Measurements from ENCODE around the gene UGT1A1. TPM values are rescaled to one million over a fixed set of nuclear protein-coding genes. Genes with fewer than 3 reads are reported as not detected.
"Not testable (repeated sequence)": the region's sequence is repeated elsewhere in the genome, so short reads cannot be mapped to it uniquely, and the experiment has no call there.

Gene UGT1A1
- not detected for total RNA-seq

DNA sequence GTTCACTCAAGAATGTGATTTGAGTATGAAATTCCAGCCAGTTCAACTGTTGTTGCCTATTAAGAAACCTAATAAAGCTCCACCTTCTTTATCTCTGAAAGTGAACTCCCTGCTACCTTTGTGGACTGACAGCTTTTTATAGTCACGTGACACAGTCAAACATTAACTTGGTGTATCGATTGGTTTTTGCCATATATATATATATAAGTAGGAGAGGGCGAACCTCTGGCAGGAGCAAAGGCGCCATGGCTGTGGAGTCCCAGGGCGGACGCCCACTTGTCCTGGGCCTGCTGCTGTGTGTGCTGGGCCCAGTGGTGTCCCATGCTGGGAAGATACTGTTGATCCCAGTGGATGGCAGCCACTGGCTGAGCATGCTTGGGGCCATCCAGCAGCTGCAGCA is at the start of gene UGT1A1:
Gene UGT1A1, plus strand, starts transcription at position 228 of the 400 bp plus-strand sequence. Its CDS starts 18 bp downstream, at position 246.
- Mint-ChIP-seq H3K4me3 (no peak within 1 kb of the TSS), H3K4me1 (ENCODE audit: low read depth) (no peaks in the 10 kb centered on the region), H3K27me3 (ENCODE audit: low read depth) (peaks cover 16% of the 10 kb centered on the region), H3K9me3 (no peaks in the 10 kb centered on the region), H3K36me3 (ENCODE audit: insufficient read depth) (no peaks in the 10 kb centered on the region)
- DNase-seq (no peak), ATAC-seq (no peak)

DNA sequence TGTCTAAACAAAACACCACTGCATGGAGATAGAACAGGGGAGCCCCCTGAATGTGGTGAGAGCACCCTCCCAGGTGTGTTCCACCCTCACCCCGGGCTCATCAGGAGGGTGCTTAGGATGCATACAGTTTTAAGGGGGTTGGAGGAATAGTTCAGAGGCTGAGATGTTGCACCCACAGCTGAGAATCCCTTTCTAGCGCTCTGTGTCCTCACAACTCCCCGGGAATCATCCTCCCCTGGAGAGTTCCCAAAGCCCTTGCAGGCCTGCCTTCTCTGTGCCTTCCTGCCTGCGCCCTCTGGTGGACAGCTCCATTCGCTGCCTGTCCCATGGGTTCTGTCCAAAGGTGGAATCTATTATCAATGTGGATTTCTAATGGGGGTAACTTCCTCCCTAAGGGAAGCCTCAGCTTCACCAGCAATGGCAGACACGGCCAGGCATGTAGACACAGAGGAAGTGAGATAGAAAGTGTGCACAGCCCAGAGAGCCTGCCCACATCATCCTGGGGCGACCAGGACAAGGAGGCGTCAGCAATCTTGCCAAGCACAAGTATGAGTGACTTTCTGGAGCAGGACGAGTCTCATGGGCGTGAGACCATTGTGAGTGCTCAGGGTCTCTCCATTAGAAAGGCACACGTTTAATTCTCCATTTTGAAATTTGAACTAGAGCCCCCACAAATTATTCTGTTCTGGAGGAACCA is 48.6 kb upstream of the UGT1A1 start:
- Mint-ChIP-seq H3K4me3 (no peak overlapping the region), H3K27me3 (ENCODE audit: low read depth) (peaks cover 19% of the 10 kb centered on the region), H3K36me3 (ENCODE audit: insufficient read depth) (no peaks in the 10 kb centered on the region), H3K4me1 (ENCODE audit: low read depth) (no peaks in the 10 kb centered on the region), H3K9me3 (no peaks in the 10 kb centered on the region)
- DNase-seq (peak; percentile 56), ATAC-seq (peak in 1 of 2 donors; percentile 76)

DNA sequence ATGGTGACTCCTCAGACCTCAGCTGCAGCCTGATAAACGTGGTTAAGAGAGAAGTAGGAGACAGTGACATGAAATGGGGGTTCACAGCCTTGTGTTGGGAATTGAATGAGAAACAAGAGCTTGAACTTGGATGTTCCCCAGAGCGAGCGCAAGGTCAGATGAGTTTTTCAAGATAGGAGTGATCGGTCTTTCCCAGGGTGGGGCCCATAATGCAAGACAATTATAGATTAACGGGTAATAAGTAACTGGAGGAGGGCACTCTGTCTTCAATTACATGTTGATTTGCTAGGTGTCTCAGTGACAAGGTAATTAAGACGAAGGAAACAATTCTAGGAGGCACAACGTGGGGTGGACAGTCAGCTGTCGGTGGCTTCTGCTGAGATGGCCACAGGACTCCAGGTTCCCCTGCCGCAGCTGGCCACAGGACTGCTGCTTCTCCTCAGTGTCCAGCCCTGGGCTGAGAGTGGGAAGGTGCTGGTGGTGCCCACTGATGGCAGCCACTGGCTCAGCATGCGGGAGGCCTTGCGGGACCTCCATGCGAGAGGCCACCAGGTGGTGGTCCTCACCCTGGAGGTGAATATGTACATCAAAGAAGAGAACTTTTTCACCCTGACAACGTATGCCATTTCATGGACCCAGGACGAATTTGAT is 47.3 kb upstream of the UGT1A1 start, which contains the start of gene UGT1A5:
Gene UGT1A5, plus strand, starts transcription at position 297 of the 651 bp plus-strand sequence. Its CDS starts 85 bp downstream, at position 382.
- Mint-ChIP-seq H3K4me1 (ENCODE audit: low read depth) (no peaks in the 10 kb centered on the region), H3K27me3 (ENCODE audit: low read depth) (peaks cover 21% of the 10 kb centered on the region)

DNA sequence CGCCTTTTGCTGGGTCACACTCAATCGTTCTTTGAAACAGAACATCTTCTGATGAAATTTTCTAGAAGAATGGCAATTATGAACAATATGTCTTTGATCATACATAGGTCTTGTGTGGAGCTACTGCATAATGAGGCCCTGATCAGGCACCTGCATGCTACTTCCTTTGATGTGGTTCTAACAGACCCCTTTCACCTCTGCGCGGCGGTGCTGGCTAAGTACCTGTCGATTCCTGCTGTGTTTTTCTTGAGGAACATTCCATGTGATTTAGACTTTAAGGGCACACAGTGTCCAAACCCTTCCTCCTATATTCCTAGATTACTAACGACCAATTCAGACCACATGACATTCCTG is 46.8 kb upstream of the UGT1A1 start:
- DNase-seq (no peak), ATAC-seq (no peak)
- H3K9me3 Mint-ChIP-seq, result no peaks in the 10 kb centered on the region
- H3K4me3 Mint-ChIP-seq, result no peak overlapping the region
- no peaks in the 10 kb centered on the region for H3K36me3 Mint-ChIP-seq (ENCODE audit: insufficient read depth)
- H3K27me3 Mint-ChIP-seq (ENCODE audit: low read depth), result peaks cover 24% of the 10 kb centered on the region
- H3K4me1 Mint-ChIP-seq (ENCODE audit: low read depth), result no peaks in the 10 kb centered on the region

More for the DNA sequence above, 47.3 kb upstream of the UGT1A1 start, which contains the start of gene UGT1A5:
- no peak within 1 kb of the TSS for H3K4me3 Mint-ChIP-seq
- no peaks in the 10 kb centered on the region for H3K9me3 Mint-ChIP-seq
- DNase-seq (no peak), ATAC-seq (no peak)
- H3K36me3 Mint-ChIP-seq (ENCODE audit: insufficient read depth), result no peaks in the 10 kb centered on the region

DNA sequence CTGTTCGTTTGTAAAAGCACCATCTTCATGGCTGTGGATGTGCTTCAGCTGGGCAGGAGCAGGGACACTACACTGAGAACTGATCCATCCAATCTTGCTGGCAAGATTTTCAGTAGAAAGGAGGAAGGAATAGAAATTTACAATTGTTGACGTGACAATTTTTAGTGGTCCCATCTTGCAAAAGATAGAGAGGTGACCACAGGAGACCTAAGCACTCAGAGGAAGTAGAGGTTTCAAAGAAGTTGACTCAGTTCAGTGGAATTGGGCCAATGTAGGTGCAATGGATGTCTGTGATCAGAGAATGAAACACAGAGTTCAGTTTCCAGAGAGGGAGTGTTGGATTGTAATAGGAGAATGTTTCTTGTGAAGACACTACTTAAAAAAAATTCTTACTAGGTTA is 45.9 kb upstream of the UGT1A1 start:
- no peak for ATAC-seq
- H3K4me1 Mint-ChIP-seq (ENCODE audit: low read depth), result no peaks in the 10 kb centered on the region
- no peaks in the 10 kb centered on the region for H3K9me3 Mint-ChIP-seq
- no peaks in the 10 kb centered on the region for H3K36me3 Mint-ChIP-seq (ENCODE audit: insufficient read depth)
- H3K4me3 Mint-ChIP-seq, result no peak overlapping the region
- H3K27me3 Mint-ChIP-seq (ENCODE audit: low read depth), result peaks cover 30% of the 10 kb centered on the region
- no peak for DNase-seq

DNA sequence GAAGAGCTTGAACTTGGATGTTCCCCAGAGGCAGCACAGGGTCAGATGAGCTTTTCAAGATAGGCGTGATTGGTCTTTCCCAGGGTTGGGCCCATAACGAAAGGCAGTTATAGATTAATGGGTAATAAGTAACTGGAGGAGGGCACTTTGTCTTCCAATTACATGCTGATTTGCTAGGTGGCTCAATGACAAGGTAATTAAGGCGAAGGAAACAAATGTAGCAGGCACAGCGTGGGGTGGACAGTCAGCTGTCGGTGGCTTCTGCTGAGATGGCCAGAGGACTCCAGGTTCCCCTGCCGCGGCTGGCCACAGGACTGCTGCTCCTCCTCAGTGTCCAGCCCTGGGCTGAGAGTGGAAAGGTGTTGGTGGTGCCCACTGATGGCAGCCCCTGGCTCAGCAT is 41.5 kb upstream of the UGT1A1 start, which contains the start of gene UGT1A4:
Gene UGT1A4, plus strand, starts transcription at position 185 of the 400 bp plus-strand sequence. Its CDS starts 85 bp downstream, at position 270.
- Mint-ChIP-seq H3K36me3 (ENCODE audit: insufficient read depth) (no peaks in the 10 kb centered on the region), H3K27me3 (ENCODE audit: low read depth) (peaks cover 34% of the 10 kb centered on the region)
- no peak for DNase-seq

DNA sequence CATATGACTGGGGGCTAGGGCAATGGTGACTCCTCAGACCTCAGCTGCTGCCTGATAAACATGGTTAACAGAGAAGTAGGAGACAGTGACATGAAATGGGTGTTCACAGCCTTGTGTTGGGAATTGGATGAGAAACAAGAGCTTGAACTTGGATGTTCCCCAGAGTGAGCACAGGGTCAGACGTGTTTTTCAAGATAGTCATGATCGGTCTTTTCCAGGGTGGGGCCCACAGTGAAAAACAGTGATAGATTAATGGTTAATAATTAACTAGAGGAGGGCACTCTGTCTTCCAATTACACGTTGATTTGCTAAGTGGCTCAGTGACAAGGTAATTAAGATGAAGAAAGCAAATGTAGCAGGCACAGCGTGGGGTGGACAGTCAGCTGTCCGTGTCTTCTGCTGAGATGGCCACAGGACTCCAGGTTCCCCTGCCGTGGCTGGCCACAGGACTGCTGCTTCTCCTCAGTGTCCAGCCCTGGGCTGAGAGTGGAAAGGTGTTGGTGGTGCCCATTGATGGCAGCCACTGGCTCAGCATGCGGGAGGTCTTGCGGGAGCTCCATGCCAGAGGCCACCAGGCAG is 31.3 kb upstream of the UGT1A1 start, which contains the start of gene UGT1A3:
Gene UGT1A3, plus strand, starts transcription at position 320 of the 579 bp plus-strand sequence. Its CDS starts 85 bp downstream, at position 405.
- ATAC-seq (no peak), DNase-seq (no peak)
- no peak within 1 kb of the TSS for H3K4me3 Mint-ChIP-seq
- no peaks in the 10 kb centered on the region for H3K4me1 Mint-ChIP-seq (ENCODE audit: low read depth)
- H3K36me3 Mint-ChIP-seq (ENCODE audit: insufficient read depth), result no peaks in the 10 kb centered on the region
- peaks cover 10% of the 10 kb centered on the region for H3K27me3 Mint-ChIP-seq (ENCODE audit: low read depth)
- no peaks in the 10 kb centered on the region for H3K9me3 Mint-ChIP-seq

More for the DNA sequence above, 41.5 kb upstream of the UGT1A1 start, which contains the start of gene UGT1A4:
- Mint-ChIP-seq H3K4me3 (no peak within 1 kb of the TSS), H3K4me1 (ENCODE audit: low read depth) (no peaks in the 10 kb centered on the region), H3K9me3 (no peaks in the 10 kb centered on the region)
- no peak for ATAC-seq

DNA sequence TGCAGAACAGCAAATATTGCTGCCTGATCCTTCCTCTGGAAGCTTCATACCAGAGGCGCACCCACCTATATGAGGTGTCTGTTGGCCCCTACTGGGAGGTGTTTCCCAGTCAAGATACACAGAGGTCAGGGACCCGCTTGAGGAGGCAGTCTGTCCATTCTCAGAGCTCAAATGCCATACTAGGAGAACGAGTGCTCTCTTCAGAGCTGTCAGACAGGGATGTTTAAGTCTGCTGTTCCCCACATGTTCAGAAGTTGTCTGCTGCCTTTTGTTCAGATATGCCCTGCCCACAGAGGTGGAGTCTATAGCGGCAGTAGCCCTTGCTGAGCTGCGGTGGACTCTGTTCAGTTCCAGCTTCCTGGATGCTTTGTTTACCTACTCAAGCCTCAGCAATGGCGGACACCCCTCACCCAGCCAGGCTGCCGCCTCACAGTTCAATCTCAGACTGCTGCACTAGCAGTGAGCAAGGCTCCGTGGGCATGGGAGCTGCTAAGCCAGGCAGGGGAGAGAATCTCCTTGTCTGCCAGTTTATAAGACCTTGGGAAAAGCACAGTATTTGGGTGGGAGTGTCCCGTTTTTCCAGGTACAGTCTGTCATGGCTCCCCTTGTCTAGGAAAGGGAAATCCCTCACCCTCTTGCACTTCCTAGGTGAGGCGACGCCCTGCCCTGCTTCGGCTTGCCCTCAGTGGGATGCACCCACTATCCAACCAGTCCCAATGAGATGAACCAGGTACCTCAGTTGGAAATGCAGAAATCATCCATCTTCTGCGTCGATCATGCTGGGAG is 23.0 kb upstream of the UGT1A1 start:
- not testable (repeated sequence) for H3K4me3 Mint-ChIP-seq; ATAC-seq; DNase-seq; H3K4me1 Mint-ChIP-seq (ENCODE audit: low read depth); H3K36me3 Mint-ChIP-seq (ENCODE audit: insufficient read depth); H3K9me3 Mint-ChIP-seq
- peaks cover 38% of the 10 kb centered on the region for H3K27me3 Mint-ChIP-seq (ENCODE audit: low read depth)

DNA sequence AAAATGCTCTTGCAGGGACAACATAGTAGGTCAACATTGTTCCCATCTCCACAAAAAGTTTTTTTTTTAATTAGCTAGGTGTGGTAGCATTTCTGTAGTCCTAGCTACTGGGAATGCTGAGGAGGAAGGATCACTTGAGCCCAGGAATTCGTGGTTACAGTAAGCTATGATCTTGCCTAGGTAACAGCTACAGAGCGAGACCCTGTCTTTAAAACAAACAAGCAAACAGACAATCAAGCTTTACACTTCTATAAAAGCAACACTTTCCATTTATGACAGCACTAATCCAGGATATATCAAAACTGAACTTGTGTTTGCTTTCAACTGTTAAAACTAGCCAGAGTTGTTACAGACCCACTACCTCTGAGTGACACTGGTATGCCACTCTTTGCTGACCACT is 19.2 kb upstream of the UGT1A1 start:
- no peaks in the 10 kb centered on the region for H3K36me3 Mint-ChIP-seq (ENCODE audit: insufficient read depth)
- ATAC-seq (no peak), DNase-seq (no peak)
- H3K27me3 Mint-ChIP-seq (ENCODE audit: low read depth), result peaks cover 30% of the 10 kb centered on the region
- no peaks in the 10 kb centered on the region for H3K4me1 Mint-ChIP-seq (ENCODE audit: low read depth)
- H3K9me3 Mint-ChIP-seq, result no peaks in the 10 kb centered on the region
- H3K4me3 Mint-ChIP-seq, result no peak overlapping the region

DNA sequence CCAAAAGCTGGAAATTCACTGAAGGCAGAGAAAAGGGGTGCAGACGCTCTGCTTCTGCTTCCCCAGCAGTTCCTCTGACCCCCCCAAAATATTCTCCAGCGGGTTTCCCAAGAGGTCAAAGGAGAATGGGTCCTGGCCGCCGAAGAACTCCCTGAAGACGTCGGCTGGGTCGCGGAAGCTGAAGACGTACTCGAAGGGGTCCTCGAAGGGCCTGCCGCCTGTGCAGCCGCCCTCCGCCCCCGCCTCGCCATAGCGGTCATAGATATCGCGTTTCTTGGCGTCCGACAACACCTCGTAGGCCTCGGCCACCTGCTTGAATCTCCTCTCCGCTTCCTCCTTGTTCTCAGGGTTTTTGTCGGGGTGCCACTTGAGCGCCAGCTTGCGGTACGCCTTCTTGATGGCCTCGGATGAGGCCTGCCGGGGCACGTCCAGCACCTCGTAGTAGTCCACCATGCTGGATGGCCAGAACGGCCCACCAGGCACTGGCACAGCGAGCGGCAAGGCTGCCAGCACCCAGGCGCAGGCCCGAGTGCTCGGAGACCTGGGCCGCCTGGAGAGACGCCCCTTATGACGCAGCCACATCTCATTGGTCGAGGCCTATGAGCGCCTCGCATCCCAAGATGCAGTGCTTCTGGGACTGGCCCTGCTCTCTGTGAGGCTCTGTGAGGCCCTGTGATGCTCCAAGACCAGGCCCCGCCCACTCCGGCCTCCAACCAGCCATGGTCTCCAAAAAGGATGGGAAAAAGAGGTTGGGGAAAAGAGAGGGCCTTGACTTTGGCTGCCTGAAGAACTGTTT is 16.4 kb upstream of the UGT1A1 start:
- Mint-ChIP-seq H3K4me3 (no peak overlapping the region), H3K4me1 (ENCODE audit: low read depth) (no peaks in the 10 kb centered on the region), H3K36me3 (ENCODE audit: insufficient read depth) (no peaks in the 10 kb centered on the region), H3K9me3 (no peaks in the 10 kb centered on the region), H3K27me3 (ENCODE audit: low read depth) (peaks cover 26% of the 10 kb centered on the region)
- DNase-seq (no peak), ATAC-seq (no peak)

DNA sequence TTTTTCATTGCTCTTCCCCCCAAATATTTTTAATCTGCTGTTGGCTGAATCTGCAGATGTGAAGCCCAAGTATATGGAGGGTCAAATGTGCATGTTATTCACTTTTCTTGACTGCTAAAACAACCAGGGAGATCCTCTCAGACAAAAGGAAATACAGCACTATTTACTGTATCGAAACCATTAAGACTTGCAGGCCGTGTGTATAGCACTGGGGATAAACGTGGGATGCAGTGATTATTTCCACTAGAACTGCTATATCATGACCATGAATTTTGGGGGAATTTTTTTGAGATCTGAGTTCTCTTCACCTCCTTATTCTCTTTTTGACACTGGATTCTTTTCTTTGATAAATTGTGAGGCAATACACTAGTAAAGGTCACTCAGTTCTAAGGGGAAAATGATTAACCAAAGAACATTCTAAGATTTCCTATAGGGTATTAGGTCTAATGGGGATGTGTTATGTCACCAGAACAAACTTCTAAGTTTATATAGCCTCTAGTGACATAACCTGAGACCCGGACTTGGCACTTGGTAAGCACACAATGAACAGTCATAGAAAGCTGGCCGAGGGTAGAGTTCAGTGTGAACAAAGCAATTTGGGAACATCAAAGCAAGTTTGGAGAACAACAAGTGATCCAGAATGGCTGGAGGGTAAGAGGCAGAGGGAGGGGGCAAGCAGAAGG is 14.9 kb upstream of the UGT1A1 start:
- no peak overlapping the region for H3K4me3 Mint-ChIP-seq
- peaks cover 6% of the 10 kb centered on the region for H3K9me3 Mint-ChIP-seq
- DNase-seq (no peak), ATAC-seq (no peak)
- no peaks in the 10 kb centered on the region for H3K36me3 Mint-ChIP-seq (ENCODE audit: insufficient read depth)
- H3K27me3 Mint-ChIP-seq (ENCODE audit: low read depth), result peaks cover 26% of the 10 kb centered on the region
- no peaks in the 10 kb centered on the region for H3K4me1 Mint-ChIP-seq (ENCODE audit: low read depth)

DNA sequence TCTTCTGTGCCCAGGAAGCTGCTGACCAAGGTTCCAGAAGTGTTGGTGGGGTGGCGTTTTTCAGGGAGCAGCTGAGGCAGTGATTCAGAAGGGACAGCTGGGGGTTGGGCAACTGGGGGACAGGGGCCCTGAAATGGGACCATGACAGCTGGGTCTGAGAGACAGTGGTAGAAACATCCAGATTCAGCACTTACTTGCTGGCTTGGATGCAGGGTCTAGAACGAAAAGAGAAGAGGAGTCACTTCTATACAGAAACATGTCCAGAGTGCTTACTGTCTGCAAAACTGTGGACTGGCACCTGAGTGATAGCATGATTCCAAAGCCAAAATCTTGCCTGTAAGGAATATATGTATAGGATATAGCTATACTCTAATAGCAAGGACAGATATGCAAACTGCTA is 14.2 kb upstream of the UGT1A1 start:
- ATAC-seq; DNase-seq; H3K4me3 Mint-ChIP-seq; H3K9me3 Mint-ChIP-seq; H3K4me1 Mint-ChIP-seq (ENCODE audit: low read depth); H3K36me3 Mint-ChIP-seq (ENCODE audit: insufficient read depth): not testable (repeated sequence)
- peaks cover 23% of the 10 kb centered on the region for H3K27me3 Mint-ChIP-seq (ENCODE audit: low read depth)
